IgD-negative memory B cell (primary cell): Measurements from ENCODE around the gene MX1. TPM values are rescaled to one million over a fixed set of nuclear protein-coding genes. Genes with fewer than 3 reads are reported as not detected.

Experiments
- H3K27ac Mint-ChIP-seq, 3 donors: one replicate each; pipeline ENCODE4 v1.8.0; 2020 to 2022; ENCODE audit warnings: mild to moderate bottlenecking in 3 of 3, mixed read lengths in 3 of 3, moderate library complexity in 1 of 3
- H3K27me3 Mint-ChIP-seq: one replicate; pipeline ENCODE4 v1.8.0; 2021; ENCODE audit warnings: mixed read lengths
- H3K36me3 Mint-ChIP-seq: one replicate; pipeline ENCODE4 v1.8.0; 2020; ENCODE audit warnings: mild to moderate bottlenecking, mixed read lengths
- H3K4me1 Mint-ChIP-seq, 3 donors: one replicate each; pipeline ENCODE4 v1.8.0; 2020 to 2022; ENCODE audit warnings: mixed read lengths in 3 of 3, mild to moderate bottlenecking in 1 of 3
- H3K4me3 Mint-ChIP-seq, 4 donors: one replicate each; pipeline ENCODE4 v1.8.0; 2020 to 2022; ENCODE audit warnings: mild to moderate bottlenecking in 4 of 4, mixed read lengths in 4 of 4, moderate library complexity in 3 of 4
- H3K9me3 Mint-ChIP-seq, 3 donors: one replicate each; pipeline ENCODE4 v1.8.0; 2020 to 2021; ENCODE audit warnings: mixed read lengths in 3 of 3, mild to moderate bottlenecking in 1 of 3
- polyA plus RNA-seq: library from polyadenylated mRNA; unstranded; fragments of 300-500 nt; fragmentation: Illumina TruSeq; gene quantifications from one replicate; pipeline ENCODE4 v1.2.3, GENCODE V29; 2021

The MX1 gene
- polyA plus RNA-seq, 1 donor from 2014 or later: 128 TPM

GRCh38 chr21:41497008-41497407 is 71.0 kb downstream of the MX1 start:
- no peaks in the 10 kb centered on the region for H3K4me1 Mint-ChIP-seq
- H3K9me3 Mint-ChIP-seq: no peaks in the 10 kb centered on the region
- peaks cover 13% of the 10 kb centered on the region for H3K27me3 Mint-ChIP-seq
- no peaks in the 10 kb centered on the region for H3K36me3 Mint-ChIP-seq
- no peak overlapping the region for H3K4me3 Mint-ChIP-seq
- H3K27ac Mint-ChIP-seq: no peak overlapping the region

GRCh38 chr21:41497788-41498187 is 71.7 kb downstream of the MX1 start:
- H3K4me3 Mint-ChIP-seq: no peak overlapping the region
- H3K27me3 Mint-ChIP-seq: peaks cover 13% of the 10 kb centered on the region
- H3K27ac Mint-ChIP-seq: no peak overlapping the region
- no peaks in the 10 kb centered on the region for H3K9me3 Mint-ChIP-seq
- no peaks in the 10 kb centered on the region for H3K4me1 Mint-ChIP-seq
- H3K36me3 Mint-ChIP-seq: no peaks in the 10 kb centered on the region

- peaks cover 15% of the 10 kb centered on the region for H3K27me3 Mint-ChIP-seq
- no peaks in the 10 kb centered on the region for H3K9me3 Mint-ChIP-seq
- H3K27ac Mint-ChIP-seq: no peak overlapping the region
- H3K36me3 Mint-ChIP-seq: no peaks in the 10 kb centered on the region
- H3K4me1 Mint-ChIP-seq: no peaks in the 10 kb centered on the region
- H3K4me3 Mint-ChIP-seq: no peak overlapping the region
Measured at GRCh38 chr21:41499920-41500319, 73.9 kb downstream of the MX1 start.

- Mint-ChIP-seq H3K27me3 (peaks cover 15% of the 10 kb centered on the region), H3K27ac (no peak overlapping the region), H3K9me3 (no peaks in the 10 kb centered on the region), H3K4me3 (no peak overlapping the region), H3K4me1 (no peaks in the 10 kb centered on the region), H3K36me3 (no peaks in the 10 kb centered on the region)
Measured at GRCh38 chr21:41500363-41500762, 74.3 kb downstream of the MX1 start.

- Mint-ChIP-seq H3K27ac (no peak overlapping the region), H3K9me3 (no peaks in the 10 kb centered on the region), H3K36me3 (no peaks in the 10 kb centered on the region), H3K4me3 (no peak overlapping the region), H3K27me3 (peaks cover 15% of the 10 kb centered on the region), H3K4me1 (no peaks in the 10 kb centered on the region)
Measured at GRCh38 chr21:41500931-41501381, 74.9 kb downstream of the MX1 start.

GRCh38 chr21:41501919-41502318 is 75.9 kb downstream of the MX1 start:
- Mint-ChIP-seq H3K27ac (no peak overlapping the region), H3K36me3 (no peaks in the 10 kb centered on the region), H3K4me3 (no peak overlapping the region), H3K4me1 (peaks cover 0 to 1% (median 0%) of the 10 kb centered on the region in 3 donors), H3K27me3 (peaks cover 25% of the 10 kb centered on the region), H3K9me3 (no peaks in the 10 kb centered on the region)

- no peaks in the 10 kb centered on the region for H3K9me3 Mint-ChIP-seq
- H3K27me3 Mint-ChIP-seq: peaks cover 28% of the 10 kb centered on the region
- no peak overlapping the region for H3K4me3 Mint-ChIP-seq
- no peaks in the 10 kb centered on the region for H3K36me3 Mint-ChIP-seq
- peaks cover 0 to 2% (median 0%) of the 10 kb centered on the region in 3 donors for H3K4me1 Mint-ChIP-seq
- no peak overlapping the region for H3K27ac Mint-ChIP-seq
Measured at GRCh38 chr21:41503331-41503730, 77.3 kb downstream of the MX1 start.

- peak overlapping the region in 1 of 3 donors; percentile 20 for H3K27ac Mint-ChIP-seq
- no peaks in the 10 kb centered on the region for H3K36me3 Mint-ChIP-seq
- no peak overlapping the region for H3K4me3 Mint-ChIP-seq
- peaks cover 0 to 2% (median 0%) of the 10 kb centered on the region in 3 donors for H3K4me1 Mint-ChIP-seq
- H3K9me3 Mint-ChIP-seq: no peaks in the 10 kb centered on the region
- H3K27me3 Mint-ChIP-seq: peaks cover 30% of the 10 kb centered on the region
Measured at GRCh38 chr21:41504030-41504429, 78.0 kb downstream of the MX1 start.

- Mint-ChIP-seq H3K27me3 (peaks cover 26% of the 10 kb centered on the region), H3K4me3 (no peak overlapping the region), H3K27ac (no peak overlapping the region), H3K4me1 (peaks cover 0 to 2% (median 0%) of the 10 kb centered on the region in 3 donors), H3K36me3 (no peaks in the 10 kb centered on the region), H3K9me3 (no peaks in the 10 kb centered on the region)
Measured at GRCh38 chr21:41506005-41506594, 80.1 kb downstream of the MX1 start.

GRCh38 chr21:41506611-41507520 is 80.8 kb downstream of the MX1 start:
- H3K36me3 Mint-ChIP-seq: no peaks in the 10 kb centered on the region
- no peak overlapping the region for H3K27ac Mint-ChIP-seq
- H3K4me3 Mint-ChIP-seq: no peak overlapping the region

GRCh38 chr21:41507521-41508414 is 81.7 kb downstream of the MX1 start, which contains the start of gene TMPRSS2:
TMPRSS2 (minus strand) TSS chr21:41508158; CDS start chr21:41498133, 10,025 bp downstream.
- peaks cover 26% of the 10 kb centered on the region for H3K27me3 Mint-ChIP-seq
- H3K27ac Mint-ChIP-seq: no peak within 1 kb of the TSS
- H3K9me3 Mint-ChIP-seq: no peaks in the 10 kb centered on the region
- H3K4me1 Mint-ChIP-seq: peaks cover 0 to 2% (median 0%) of the 10 kb centered on the region in 3 donors
- H3K36me3 Mint-ChIP-seq: no peaks in the 10 kb centered on the region
- no peak within 1 kb of the TSS for H3K4me3 Mint-ChIP-seq

More at GRCh38 chr21:41506611-41507520, 80.8 kb downstream of the MX1 start:
- Mint-ChIP-seq H3K9me3 (no peaks in the 10 kb centered on the region), H3K4me1 (peaks cover 0 to 2% (median 0%) of the 10 kb centered on the region in 3 donors), H3K27me3 (peaks cover 26% of the 10 kb centered on the region)

GRCh38 chr21:41508415-41509144 is 82.5 kb downstream of the MX1 start:
- Mint-ChIP-seq H3K4me3 (no peak overlapping the region), H3K4me1 (peaks cover 0 to 2% (median 0%) of the 10 kb centered on the region in 3 donors), H3K27ac (no peak overlapping the region), H3K9me3 (no peaks in the 10 kb centered on the region), H3K27me3 (peaks cover 31% of the 10 kb centered on the region), H3K36me3 (no peaks in the 10 kb centered on the region)
